Trophoblast cell (in vitro differentiated cells and primary cell): ENCODE results near the gene ANGPTL7.

Experiments
- DNase-seq, 2 donors: peaks; one replicate each; pipeline ENCODE4 v3.0.0-alpha.2; 2016
- H2AFZ ChIP-seq: 2 replicates; pipeline ENCODE4 v1.6.1; 2013; ENCODE audit warnings: low read length, moderate library complexity, mild to moderate bottlenecking; ENCODE audit not compliant: insufficient read depth, poor library complexity
- H2AK5ac ChIP-seq: 2 replicates; pipeline ENCODE4 v1.6.1; 2013; ENCODE audit warnings: mild to moderate bottlenecking, low read length
- H2BK120ac ChIP-seq: 2 replicates; pipeline ENCODE4 v1.6.1; 2013; ENCODE audit warnings: low read length, mild to moderate bottlenecking, moderate library complexity; ENCODE audit not compliant: insufficient read depth, poor library complexity
- H2BK12ac ChIP-seq: 2 replicates; pipeline ENCODE4 v1.6.1; 2013; ENCODE audit warnings: mild to moderate bottlenecking, low read length, moderate library complexity
- H2BK5ac ChIP-seq: 2 replicates; pipeline ENCODE4 v1.6.1; 2013; ENCODE audit warnings: low read length, low read depth, moderate library complexity, mild to moderate bottlenecking; ENCODE audit not compliant: poor library complexity
- H3K14ac ChIP-seq: 2 replicates; pipeline ENCODE4 v1.6.1; 2013; ENCODE audit warnings: mild to moderate bottlenecking, low read length
- H3K18ac ChIP-seq: 2 replicates; pipeline ENCODE4 v1.6.1; 2013; ENCODE audit warnings: mild to moderate bottlenecking, low read length
- H3K23ac ChIP-seq: 2 replicates; pipeline ENCODE4 v1.6.1; 2013; ENCODE audit warnings: low read length
- H3K27ac ChIP-seq: 2 replicates; pipeline ENCODE4 v1.5.1; 2013; ENCODE audit warnings: low read depth, mild to moderate bottlenecking, inconsistent platforms, low read length, moderate library complexity
- H3K27me3 ChIP-seq: 2 replicates; pipeline ENCODE4 v1.6.1; 2013; ENCODE audit warnings: inconsistent platforms, mild to moderate bottlenecking, low read length, moderate library complexity; ENCODE audit not compliant: insufficient read depth
- H3K36me3 ChIP-seq, 2 experiments: 1 replicate in 1 of 2; 2 replicates in 1 of 2; pipeline ENCODE4 v1.6.1; 2013; ENCODE audit warnings: low read length in 2 of 2, mild to moderate bottlenecking in 2 of 2, moderate library complexity in 1 of 2; ENCODE audit not compliant: insufficient read depth in 2 of 2, control insufficient read depth in 1 of 2
- H3K4ac ChIP-seq: 2 replicates; pipeline ENCODE4 v1.6.1; 2013; ENCODE audit warnings: low read depth, mild to moderate bottlenecking, low read length, moderate library complexity
- H3K4me1 ChIP-seq, 2 experiments: 1 replicate in 1 of 2; 2 replicates in 1 of 2; pipeline ENCODE4 v1.6.1; 2013; ENCODE audit warnings: low read length in 2 of 2, mild to moderate bottlenecking in 2 of 2, moderate library complexity in 1 of 2; ENCODE audit not compliant: insufficient read depth in 2 of 2, control insufficient read depth in 1 of 2
- H3K4me2 ChIP-seq: 2 replicates; pipeline ENCODE4 v1.6.1; 2013; ENCODE audit warnings: inconsistent platforms, mild to moderate bottlenecking, low read length, moderate library complexity
- H3K4me3 ChIP-seq: 2 replicates; pipeline ENCODE4 v1.5.1; 2013; ENCODE audit warnings: mild to moderate bottlenecking, low read depth, low read length, inconsistent platforms
- H3K79me1 ChIP-seq: one replicate; pipeline ENCODE4 v1.6.1; 2013; ENCODE audit warnings: low read length
- H3K79me2 ChIP-seq: 2 replicates; pipeline ENCODE4 v1.6.1; 2013; ENCODE audit warnings: low read length, mild to moderate bottlenecking; ENCODE audit not compliant: control insufficient read depth, insufficient read depth, poor library complexity
- H3K9ac ChIP-seq: 2 replicates; pipeline ENCODE4 v1.6.1; 2013; ENCODE audit warnings: mild to moderate bottlenecking, low read length
- H3K9me3 ChIP-seq: 2 replicates; pipeline ENCODE4 v1.6.1; 2013; ENCODE audit warnings: low read depth, mild to moderate bottlenecking, control low read depth, inconsistent platforms, low read length; ENCODE audit not compliant: insufficient read depth
- H4K12ac ChIP-seq: 2 replicates; pipeline ENCODE4 v1.6.1; 2013; ENCODE audit warnings: low read depth, mild to moderate bottlenecking, low read length, moderate library complexity
- H4K8ac ChIP-seq: 2 replicates; pipeline ENCODE4 v1.6.1; 2013; ENCODE audit warnings: low read depth, mild to moderate bottlenecking, low read length, moderate library complexity
- H4K91ac ChIP-seq: one replicate; pipeline ENCODE4 v1.6.1; 2013; ENCODE audit warnings: low read depth, mild to moderate bottlenecking, low read length, moderate library complexity
- WGBS: extraction: QIAGEN DNeasy Blood & Tissue Kit; methylation state at CpG from one replicate; pipeline ENCODE4 v1.1.7; 2013; ENCODE audit warnings: missing lambda C conversion rate; ENCODE audit not compliant: insufficient read length, insufficient coverage; ENCODE audit errors: extremely low coverage; 5-methylcytosine and 5-hydroxymethylcytosine counted together

ANGPTL7 gene

GRCh38 chr1:11187000-11187399, 2.2 kb upstream of the ANGPTL7 start:
- Histone ChIP-seq H2AFZ (no peak overlapping the region), H4K8ac (no peak overlapping the region), H3K14ac (no peak overlapping the region), H4K91ac (no peak overlapping the region), H3K23ac (no peak overlapping the region), H2BK5ac (no peak overlapping the region), H3K79me1 (no peaks in the 10 kb centered on the region), H3K9me3 (no peaks in the 10 kb centered on the region), H3K4ac (no peak overlapping the region), H3K4me2 (no peak overlapping the region), H3K79me2 (peaks cover 2% of the 10 kb centered on the region), H4K12ac (no peak overlapping the region), H3K4me3 (no peak overlapping the region), H3K18ac (no peak overlapping the region), H3K9ac (no peak overlapping the region), H3K4me1 (peaks cover 3 to 8% of the 10 kb centered on the region in 2 experiments), H3K27me3 (no peaks in the 10 kb centered on the region), H3K27ac (no peak overlapping the region), H2BK12ac (no peak overlapping the region), H3K36me3 (peaks cover 13 to 26% of the 10 kb centered on the region in 2 experiments), H2AK5ac (no peak overlapping the region), H2BK120ac (no peak overlapping the region)
- no CpG with 5 or more reads among the region's 3 CpGs for WGBS
- no peak for DNase-seq

- Histone ChIP-seq H3K4me3 (no peak overlapping the region), H3K4me2 (no peak overlapping the region), H3K27ac (no peak overlapping the region), H4K12ac (no peak overlapping the region), H3K9ac (no peak overlapping the region), H3K4me1 (peaks cover 3 to 8% of the 10 kb centered on the region in 2 experiments), H3K4ac (no peak overlapping the region), H2AFZ (no peak overlapping the region), H2BK120ac (no peak overlapping the region), H2BK5ac (no peak overlapping the region), H3K18ac (no peak overlapping the region), H4K8ac (no peak overlapping the region), H2BK12ac (no peak overlapping the region), H3K79me2 (peaks cover 2% of the 10 kb centered on the region), H3K36me3 (peaks cover 13 to 28% of the 10 kb centered on the region in 2 experiments), H3K14ac (no peak overlapping the region), H3K9me3 (no peaks in the 10 kb centered on the region), H4K91ac (no peak overlapping the region), H3K79me1 (no peaks in the 10 kb centered on the region), H3K23ac (no peak overlapping the region), H3K27me3 (no peaks in the 10 kb centered on the region), H2AK5ac (no peak overlapping the region)
- WGBS, result no CpG with 5 or more reads among the region's 2 CpGs
- no peak for DNase-seq
Measured at GRCh38 chr1:11187494-11187893, 1.7 kb upstream of the ANGPTL7 start.

- Histone ChIP-seq H3K9ac (no peak overlapping the region), H3K18ac (no peak overlapping the region), H2AK5ac (no peak overlapping the region)
Measured at GRCh38 chr1:11187931-11188330, 1.2 kb upstream of the ANGPTL7 start.

GRCh38 chr1:11188381-11188780, 774 bp upstream of the ANGPTL7 start:
- Histone ChIP-seq H3K27me3 (no peaks in the 10 kb centered on the region), H3K18ac (no peak overlapping the region), H3K27ac (no peak overlapping the region), H3K4me2 (no peak overlapping the region), H4K91ac (no peak overlapping the region), H2AK5ac (no peak overlapping the region), H2BK5ac (no peak overlapping the region), H2BK120ac (no peak overlapping the region), H2BK12ac (no peak overlapping the region), H4K8ac (no peak overlapping the region), H3K79me1 (no peaks in the 10 kb centered on the region), H3K9ac (no peak overlapping the region), H3K23ac (no peak overlapping the region), H3K4ac (no peak overlapping the region), H2AFZ (no peak overlapping the region), H3K79me2 (peaks cover 2% of the 10 kb centered on the region), H3K4me3 (no peak overlapping the region), H3K4me1 (peaks cover 3 to 8% of the 10 kb centered on the region in 2 experiments), H3K9me3 (no peaks in the 10 kb centered on the region), H3K36me3 (peaks cover 15 to 29% of the 10 kb centered on the region in 2 experiments), H3K14ac (no peak overlapping the region), H4K12ac (no peak overlapping the region)
- no CpG with 5 or more reads among the region's 1 CpG for WGBS
- DNase-seq, result no peak

More at GRCh38 chr1:11187931-11188330, 1.2 kb upstream of the ANGPTL7 start:
- Histone ChIP-seq H4K12ac (no peak overlapping the region), H3K9me3 (no peaks in the 10 kb centered on the region), H2AFZ (no peak overlapping the region), H3K14ac (no peak overlapping the region), H3K4me3 (no peak overlapping the region), H2BK5ac (no peak overlapping the region), H3K4ac (no peak overlapping the region), H3K23ac (no peak overlapping the region), H4K8ac (no peak overlapping the region), H3K4me1 (peaks cover 3 to 8% of the 10 kb centered on the region in 2 experiments), H3K27me3 (no peaks in the 10 kb centered on the region), H3K4me2 (no peak overlapping the region), H2BK12ac (no peak overlapping the region), H3K27ac (no peak overlapping the region), H3K79me1 (no peaks in the 10 kb centered on the region), H3K36me3 (peaks cover 13 to 27% of the 10 kb centered on the region in 2 experiments), H2BK120ac (no peak overlapping the region), H4K91ac (no peak overlapping the region), H3K79me2 (peaks cover 2% of the 10 kb centered on the region)
- no peak for DNase-seq
- no CpG with 5 or more reads among the region's 2 CpGs for WGBS
